ENCODE results near the gene KIAA1958. TPM values are rescaled to one million over a fixed set of nuclear protein-coding genes. Genes with fewer than 3 reads are reported as not detected.

The KIAA1958 gene
- polyA plus RNA-seq, 2 of the 4 experiments (the other 2 are of a cell fraction), result 2.2 to 3.7 TPM

GRCh38 chr9:112694706-112695555, 208.3 kb downstream of the KIAA1958 start:
- TF ChIP-seq RAD21 (conservative IDR thresholded peaks at IDR 0.05 in 1 of 2, IDR thresholded peaks at IDR 0.05 in 1 of 2) (no peak), MAZ (IDR thresholded peaks at IDR 0.05; ENCODE audit: borderline replicate concordance, low read depth, low read length) (no peak), HDAC2 (IDR thresholded peaks at IDR 0.05) (no peak), FOXS1 (CRISPR knock-in tag; IDR thresholded peaks at IDR 0.05) (no peak), RNF2 (IDR thresholded peaks at IDR 0.05; ENCODE audit: borderline replicate concordance, low read depth) (no peak), JUNB (IDR thresholded peaks at IDR 0.05) (no peak), E2F6 (IDR thresholded peaks at IDR 0.05; ENCODE audit: borderline replicate concordance, low read depth) (no peak), RFX5 (IDR thresholded peaks at IDR 0.05) (no peak), SMC3 (IDR thresholded peaks at IDR 0.05) (no peak), HMGXB4 (CRISPR knock-in tag; IDR thresholded peaks at IDR 0.05; ENCODE audit: borderline replicate concordance) (no peak)
- Histone ChIP-seq H3K4me3 (no peak overlapping the region), H3K9me3 (no peaks in the 10 kb centered on the region), H3K27ac (no peak overlapping the region), H3K4me1 (no peaks in the 10 kb centered on the region), H3K4me2 (no peak overlapping the region)
- no peak for DNase-seq (ENCODE audit: low read depth in 1 of 2, low spot score in 1 of 2)
- ChIA-PET CTCF (interaction anchor here (0.6 to 1.7 kb wide), 2 partner anchors 11 to 208 kb away, joined by 3 to 5 read pairs; no protein-coding TSS in a partner anchor), POLR2A (no interaction called here)
- 96% methylated on average over 4 of the region's 4 CpGs for WGBS (ENCODE audit: missing lambda C conversion rate)
- FAIRE-seq, result no peak
- no peak for ATAC-seq

- POLR2A ChIA-PET, result no interaction called here
Measured at GRCh38 chr9:112696461-112696860, 209.8 kb downstream of the KIAA1958 start.

More at GRCh38 chr9:112696461-112696860, 209.8 kb downstream of the KIAA1958 start:
- no peaks in the 10 kb centered on the region for H3K4me1 ChIP-seq
- no peak overlapping the region for H3K4me2 ChIP-seq
- TF ChIP-seq JUN (IDR thresholded peaks at IDR 0.05), result no peak
- TF ChIP-seq ZFP36 (IDR thresholded peaks at IDR 0.05; ENCODE audit: borderline replicate concordance, partially characterized antibody), result no peak
- no peak for TF ChIP-seq HOXB13 (CRISPR knock-in tag; IDR thresholded peaks at IDR 0.05; ENCODE audit: low read depth)
- TF ChIP-seq HMGXB4 (CRISPR knock-in tag; IDR thresholded peaks at IDR 0.05; ENCODE audit: borderline replicate concordance), result no peak
- TF ChIP-seq TFCP2L1 (CRISPR knock-in tag; IDR thresholded peaks at IDR 0.05), result no peak
- TF ChIP-seq NPAS2 (CRISPR knock-in tag; IDR thresholded peaks at IDR 0.05; ENCODE audit: borderline replicate concordance), result no peak
- no peak for TF ChIP-seq USF2 (IDR thresholded peaks at IDR 0.05)
- WGBS (ENCODE audit: missing lambda C conversion rate), result 90% methylated on average over 5 of the region's 5 CpGs
- no peaks in the 10 kb centered on the region for H3K9me3 ChIP-seq
- FAIRE-seq (no peak), ATAC-seq (no peak), DNase-seq (ENCODE audit: low read depth in 1 of 2, low spot score in 1 of 2) (no peak)
- no peak overlapping the region for H3K27ac ChIP-seq
- H3K4me3 ChIP-seq, result no peak overlapping the region
- CTCF ChIA-PET, result interaction anchor here (0.8 to 1.7 kb wide), 4 partner anchors 22 to 621 kb away, joined by 3 to 5 read pairs (median 4); no protein-coding TSS in a partner anchor
